HG03571 (cell line): ENCODE data around the gene MMD.
"Not testable (repeated sequence)": the region's sequence is repeated elsewhere in the genome, so short reads cannot be mapped to it uniquely, and the experiment has no call there.

ENCODE experiments used
- ATAC-seq: cut with Tn5 transposase; IDR thresholded peaks from one replicate; pipeline ENCODE4 v1.9.1; 2021; ENCODE audit not compliant: unreplicated experiment

MMD gene

DNA sequence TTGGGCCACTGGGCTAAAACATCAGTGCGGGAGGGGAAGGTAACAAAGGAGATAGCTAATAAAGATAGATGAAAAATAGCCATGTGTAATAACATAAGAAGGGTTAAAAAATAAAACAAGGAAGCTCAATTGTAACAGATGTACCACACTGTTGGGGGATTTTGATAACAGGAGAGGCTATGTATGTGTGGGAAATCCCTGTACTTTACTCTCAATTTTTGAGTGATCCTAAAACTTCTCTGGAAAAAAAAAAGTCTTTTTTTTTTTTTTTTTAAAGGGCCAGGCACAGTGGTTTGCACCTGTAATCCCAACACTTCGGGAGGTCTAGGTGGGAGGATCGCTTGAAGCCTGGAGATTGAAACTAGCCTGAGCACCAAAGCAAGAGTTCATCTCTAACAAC is 1.9 kb upstream of the MMD start:
- no peak for ATAC-seq

GRCh38 chr17:55422828-55423164 is 1.2 kb upstream of the MMD start:
- ATAC-seq: not testable (repeated sequence)

DNA sequence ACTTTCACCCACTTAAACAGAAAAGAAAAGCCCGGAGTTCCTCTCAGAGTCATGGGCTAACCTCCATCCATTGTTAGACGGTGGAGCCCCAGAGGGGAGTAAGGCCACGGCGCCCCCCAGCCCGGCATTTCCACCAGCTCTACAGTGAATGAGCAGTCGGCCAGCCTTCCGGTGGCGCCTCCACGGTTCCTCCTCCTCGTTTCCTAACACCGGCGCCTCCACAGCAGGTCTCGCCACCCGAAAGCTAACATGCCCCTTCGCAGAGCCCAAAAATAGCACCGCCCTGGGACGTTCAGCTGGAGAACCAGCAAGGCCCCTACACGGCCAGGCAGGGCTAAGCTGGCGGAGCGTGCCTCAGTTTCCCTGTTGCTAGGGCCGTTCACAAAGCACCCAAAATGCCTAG is 858 bp downstream of the MMD start:
- ATAC-seq: no peak

GRCh38 chr17:55420067-55420775 is 1.4 kb downstream of the MMD start:
- ATAC-seq: peak; percentile 40

- ATAC-seq: no peak
Observed at GRCh38 chr17:55418369-55419268, 3.0 kb downstream of the MMD start.

DNA sequence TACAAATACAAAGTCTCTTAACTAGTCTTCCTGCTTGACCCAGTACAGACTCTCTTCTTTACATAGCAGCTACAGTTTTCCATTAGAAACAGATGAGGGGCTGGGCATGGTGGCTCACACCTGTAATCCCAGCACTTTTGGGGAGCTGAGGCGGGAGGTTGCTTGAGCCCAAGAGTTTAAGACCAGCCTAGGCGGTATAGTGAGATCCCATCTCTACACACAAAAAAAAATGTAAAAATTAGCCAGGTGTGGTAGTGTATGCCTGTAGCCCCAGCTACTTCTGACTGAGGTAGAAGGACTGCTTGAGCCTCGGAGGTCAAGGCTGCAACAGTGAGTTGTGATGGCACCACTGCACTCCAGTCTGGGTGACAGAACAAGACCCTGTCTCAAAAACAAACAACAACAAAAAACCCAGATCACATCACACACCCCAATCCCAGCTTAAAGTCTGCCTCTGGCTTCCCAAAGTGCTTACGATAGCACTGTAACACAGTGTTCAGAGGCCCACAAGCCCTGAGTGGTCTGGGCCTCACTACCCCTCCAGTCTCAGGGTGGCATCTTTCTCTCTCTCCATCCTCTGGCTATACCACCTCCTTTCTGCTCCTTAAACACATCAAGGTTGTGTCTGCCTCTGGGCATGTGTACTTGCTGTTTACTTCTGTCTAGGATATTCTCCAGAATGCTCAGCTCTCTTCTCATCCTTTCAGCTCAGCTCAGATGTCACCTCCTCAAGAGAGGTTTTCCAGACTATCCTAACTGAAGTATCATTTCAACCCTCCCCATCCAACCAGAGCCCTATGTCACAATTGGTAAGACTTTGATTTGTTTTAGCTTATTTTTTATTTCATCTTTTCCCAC is 4.0 kb downstream of the MMD start:
- ATAC-seq: no peak

DNA sequence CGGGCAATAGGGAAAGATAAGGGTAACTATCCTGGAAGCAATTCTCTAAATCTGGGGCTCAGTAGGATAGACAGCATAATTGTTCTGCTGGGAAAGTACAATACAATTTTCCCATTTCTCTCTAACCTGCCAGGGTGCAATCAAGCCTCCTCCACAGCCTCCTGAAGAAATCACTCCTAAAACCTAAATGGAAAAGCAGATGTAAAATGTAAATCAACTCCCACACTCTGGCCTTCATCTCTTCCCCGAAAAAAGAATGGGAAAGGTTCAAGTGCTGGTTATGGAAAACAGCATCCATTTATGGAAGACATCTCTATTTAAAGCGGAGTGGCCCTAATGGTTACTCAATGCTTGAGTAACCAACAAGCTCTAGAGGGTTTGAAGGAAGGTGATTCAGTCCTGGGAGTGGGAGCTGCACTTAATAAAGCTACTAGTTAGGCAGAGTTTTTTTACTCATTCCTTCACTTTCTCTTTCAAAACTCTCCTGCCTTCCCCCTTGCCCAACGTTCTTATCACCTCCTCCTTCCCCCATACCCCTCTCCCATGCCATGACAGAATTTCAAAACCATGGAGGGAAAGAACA is 5.1 kb downstream of the MMD start:
- no peak for ATAC-seq

DNA sequence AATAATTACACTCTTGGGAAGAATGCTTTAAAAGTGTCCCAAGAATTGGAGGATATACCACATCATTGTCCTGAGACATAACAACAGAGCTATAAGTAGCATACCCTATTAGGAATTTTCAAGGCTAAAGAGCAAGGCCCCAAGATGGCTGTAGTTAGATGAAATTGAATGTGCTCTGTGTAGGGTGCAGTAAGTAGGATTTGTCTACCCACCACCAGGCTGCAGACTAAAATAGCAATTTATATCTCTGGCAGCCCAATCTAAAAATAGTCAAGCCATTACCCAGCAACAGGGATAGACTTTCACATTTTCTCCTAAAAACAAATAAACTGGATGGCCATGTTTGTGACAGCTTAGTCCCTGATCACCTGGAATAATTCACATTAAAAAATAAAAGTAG is 5.6 kb downstream of the MMD start:
- ATAC-seq: no peak

- no peak for ATAC-seq
Observed at GRCh38 chr17:55414983-55415382, 6.7 kb downstream of the MMD start.

- ATAC-seq: no peak
Observed at GRCh38 chr17:55413825-55414489, 7.7 kb downstream of the MMD start.

DNA sequence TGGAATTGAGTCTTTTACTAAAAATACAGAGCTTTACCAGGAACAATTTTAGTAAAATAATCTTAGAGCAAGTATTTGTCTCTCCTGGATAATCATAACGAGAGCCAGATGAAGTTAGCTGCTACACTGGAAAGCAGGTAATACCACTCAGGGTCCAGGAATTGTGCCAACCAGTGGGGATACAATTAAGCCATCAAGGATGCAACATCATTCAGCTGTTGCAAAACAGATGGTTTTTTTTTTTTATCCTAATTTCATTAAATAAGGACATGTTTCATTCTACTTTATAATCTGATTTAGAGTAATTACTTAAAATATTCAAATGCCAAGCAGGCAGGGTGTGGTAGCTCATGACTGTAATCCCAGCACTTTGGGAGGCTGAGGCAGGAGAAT is 10.2 kb downstream of the MMD start:
- ATAC-seq: no peak

DNA sequence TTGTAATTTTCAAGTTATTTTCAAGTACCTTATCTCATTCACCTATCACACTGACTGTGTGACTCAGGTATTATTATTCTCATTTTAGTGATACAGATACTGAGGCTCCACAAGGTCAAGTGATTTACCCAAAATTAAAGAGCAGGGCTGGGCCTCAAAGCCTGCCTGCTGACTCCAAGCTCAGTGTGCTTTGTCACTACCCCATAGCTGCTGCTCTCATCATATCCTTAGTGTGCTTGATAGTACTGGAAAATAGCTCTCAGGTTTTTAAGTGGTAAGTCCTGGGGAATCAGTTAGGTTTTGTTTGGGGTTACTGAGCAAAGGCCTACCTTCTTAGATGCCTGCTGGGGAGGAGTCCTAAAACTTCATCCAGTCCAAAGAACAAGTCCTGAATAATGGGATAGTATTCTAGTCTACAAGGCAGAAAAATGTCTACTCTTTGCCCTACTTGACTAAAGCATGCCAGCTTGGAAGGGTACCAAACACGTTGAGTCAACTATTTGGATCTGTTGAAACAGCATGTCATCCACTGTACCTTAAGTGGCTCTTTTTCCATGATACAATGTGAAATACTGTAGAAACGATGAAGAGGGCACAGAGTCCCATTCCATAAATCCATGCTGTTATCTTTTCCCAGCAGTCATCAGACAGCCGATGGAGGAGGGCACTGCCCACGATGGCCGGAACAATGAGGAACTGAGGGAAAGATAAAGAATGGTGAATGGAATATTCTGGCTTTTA is 10.7 kb downstream of the MMD start:
- no peak for ATAC-seq

DNA sequence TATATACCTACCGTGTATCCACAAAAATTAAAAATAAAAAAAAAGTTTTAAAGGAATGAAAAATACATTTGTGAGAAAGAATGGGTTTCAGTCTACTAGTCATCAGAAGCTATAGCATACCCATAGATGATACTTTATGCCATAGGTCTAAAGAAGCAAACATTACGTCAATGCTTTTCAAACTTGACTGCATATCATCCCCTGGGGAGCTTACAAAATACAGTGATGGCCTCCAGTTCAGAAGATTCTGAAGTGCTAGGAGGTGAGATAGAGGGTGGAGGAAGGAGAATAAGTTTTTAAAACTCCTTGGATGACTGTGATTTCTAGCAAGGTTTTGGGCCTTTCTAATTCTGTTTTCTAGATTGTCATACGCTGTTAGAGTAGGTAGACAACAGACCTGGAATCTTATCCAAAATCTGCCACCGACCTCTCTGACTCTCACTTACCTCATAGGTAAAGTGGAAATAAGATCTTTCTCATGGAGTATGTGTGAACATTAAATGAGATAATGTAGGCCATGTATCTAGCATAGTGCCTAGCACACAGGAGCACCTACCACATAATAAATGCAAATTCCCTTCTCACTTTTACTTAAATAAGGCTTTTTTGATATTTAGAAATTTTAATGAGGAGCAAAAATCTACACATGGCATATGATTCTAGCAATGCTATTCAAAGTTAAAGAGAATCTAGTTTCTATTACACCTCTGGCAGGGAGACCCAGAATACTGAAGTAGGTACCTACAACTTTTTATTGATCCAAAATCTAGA is 12.4 kb downstream of the MMD start:
- ATAC-seq: no peak

- no peak for ATAC-seq
Observed at GRCh38 chr17:55407641-55408566, 13.7 kb downstream of the MMD start.

DNA sequence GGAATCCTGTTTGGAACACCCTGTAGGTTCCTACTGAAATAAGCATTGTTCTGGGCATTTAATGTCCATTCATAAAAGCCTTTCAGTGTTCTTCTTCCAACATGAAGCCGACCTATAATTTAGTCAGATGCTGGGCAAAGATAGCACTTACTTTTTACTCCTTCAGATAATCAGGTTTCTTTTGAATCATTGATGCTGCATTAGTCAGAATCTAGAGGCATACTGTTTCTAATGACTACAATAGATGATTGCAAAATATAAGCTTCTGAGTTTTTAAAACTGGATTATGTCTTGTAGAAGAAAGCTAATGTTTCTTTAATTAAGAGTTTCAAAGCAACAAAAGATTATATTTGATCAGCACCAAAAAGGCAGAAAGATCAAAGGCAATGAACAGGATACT is 16.0 kb downstream of the MMD start:
- no peak for ATAC-seq

GRCh38 chr17:55404197-55404596 is 17.4 kb downstream of the MMD start:
- not testable (repeated sequence) for ATAC-seq

GRCh38 chr17:55402374-55402773 is 19.3 kb downstream of the MMD start:
- ATAC-seq: no peak

DNA sequence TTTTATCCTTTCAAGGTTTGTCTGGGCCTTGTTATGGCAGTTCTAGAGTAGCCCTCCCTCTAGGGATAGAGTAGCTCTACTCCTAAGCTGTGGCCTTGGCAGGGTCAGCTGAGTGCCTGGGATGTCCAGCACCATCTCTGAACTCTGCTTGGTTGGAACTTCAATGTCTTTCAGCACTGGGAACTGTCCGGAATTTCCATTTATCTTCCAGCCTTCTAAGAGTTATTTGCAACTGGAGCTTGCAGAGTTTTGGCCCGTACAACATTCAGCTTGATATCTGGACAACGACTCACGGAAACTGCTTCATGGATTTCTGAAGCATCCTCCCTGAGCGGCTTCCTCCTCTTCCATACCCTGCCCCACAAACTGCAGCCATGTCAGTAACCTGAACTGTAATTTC is 22.9 kb downstream of the MMD start:
- no peak for ATAC-seq
